Uterus (tissue), 2 donors: ENCODE data around the gene CCDC57.

Source experiments
- POLR2A ChIP-seq, 2 donors: fragments of 450-650 bp; IDR thresholded peaks; one replicate each; pipeline ENCODE4 v1.6.1; 2016; ENCODE audit warnings: antibody characterized with exemption in 2 of 2, mild to moderate bottlenecking in 1 of 2, moderate library complexity in 1 of 2
- TF ChIP-seq, protein P1 (sequence below), 4 experiments: fragments of 200-600 bp in 2 of 4; fragments of 450-650 bp in 2 of 4; sonication (generic) in 2 of 4; IDR thresholded peaks; one replicate each; pipeline ENCODE4 v1.5.1; 2016 to 2019; ENCODE audit warnings: antibody characterized with exemption in 4 of 4, mild to moderate bottlenecking in 2 of 4, moderate library complexity in 1 of 4

DNA sequence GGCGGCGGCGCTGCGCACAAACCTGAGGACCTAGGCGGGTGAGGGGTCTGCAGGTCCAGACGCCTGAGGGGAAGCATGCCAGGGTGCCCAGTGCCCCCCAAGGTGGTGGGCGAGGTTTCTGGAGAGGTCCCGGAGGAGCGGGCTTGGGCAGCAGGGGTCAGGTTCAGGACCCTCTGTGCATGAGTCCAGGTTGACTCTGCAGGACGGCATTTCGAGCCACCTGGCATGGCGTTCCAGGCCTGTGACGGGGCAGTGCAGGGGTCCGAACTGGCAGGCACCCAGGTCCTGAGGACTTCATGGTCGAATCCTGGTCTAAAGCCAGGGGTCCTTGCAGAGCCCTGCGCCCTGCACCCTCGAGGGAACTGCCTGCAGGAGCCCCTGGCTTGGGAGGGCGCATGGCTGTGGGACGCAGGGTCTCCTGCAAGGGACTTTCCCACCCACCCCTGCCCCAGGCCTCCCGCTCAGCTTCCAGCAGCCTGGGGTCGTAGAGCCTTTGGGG is 19.7 kb upstream of the CCDC57 start:
- TF ChIP-seq, protein P1, sequence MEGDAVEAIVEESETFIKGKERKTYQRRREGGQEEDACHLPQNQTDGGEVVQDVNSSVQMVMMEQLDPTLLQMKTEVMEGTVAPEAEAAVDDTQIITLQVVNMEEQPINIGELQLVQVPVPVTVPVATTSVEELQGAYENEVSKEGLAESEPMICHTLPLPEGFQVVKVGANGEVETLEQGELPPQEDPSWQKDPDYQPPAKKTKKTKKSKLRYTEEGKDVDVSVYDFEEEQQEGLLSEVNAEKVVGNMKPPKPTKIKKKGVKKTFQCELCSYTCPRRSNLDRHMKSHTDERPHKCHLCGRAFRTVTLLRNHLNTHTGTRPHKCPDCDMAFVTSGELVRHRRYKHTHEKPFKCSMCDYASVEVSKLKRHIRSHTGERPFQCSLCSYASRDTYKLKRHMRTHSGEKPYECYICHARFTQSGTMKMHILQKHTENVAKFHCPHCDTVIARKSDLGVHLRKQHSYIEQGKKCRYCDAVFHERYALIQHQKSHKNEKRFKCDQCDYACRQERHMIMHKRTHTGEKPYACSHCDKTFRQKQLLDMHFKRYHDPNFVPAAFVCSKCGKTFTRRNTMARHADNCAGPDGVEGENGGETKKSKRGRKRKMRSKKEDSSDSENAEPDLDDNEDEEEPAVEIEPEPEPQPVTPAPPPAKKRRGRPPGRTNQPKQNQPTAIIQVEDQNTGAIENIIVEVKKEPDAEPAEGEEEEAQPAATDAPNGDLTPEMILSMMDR (IDR thresholded peaks at IDR 0.05): no peak
- TF ChIP-seq POLR2A (IDR thresholded peaks at IDR 0.05): no peak
